ENCODE measurements around the gene DENND4B.

Gene DENND4B

GRCh38 chr1:153968000-153968363, 21.5 kb upstream of the DENND4B start:
- DNase-seq: no peak

GRCh38 chr1:153967107-153967999, 20.8 kb upstream of the DENND4B start, which contains the start of gene CREB3L4:
Gene CREB3L4 (plus strand): TSS chr1:153967902. CDS start chr1:153968526, 624 bp downstream.
- peak; percentile 80 for DNase-seq

GRCh38 chr1:153963850-153964331, 17.4 kb upstream of the DENND4B start:
- peak; percentile 56 for DNase-seq

- peak; percentile 93 for DNase-seq
Measured at GRCh38 chr1:153963030-153963849, 16.7 kb upstream of the DENND4B start, which contains the start of gene SLC39A1. Gene SLC39A1 (minus strand): TSS chr1:153963537. CDS start chr1:153962715, 822 bp downstream.

GRCh38 chr1:153962088-153963029, 15.8 kb upstream of the DENND4B start:
- no peak for DNase-seq

- DNase-seq: no peak
Measured at GRCh38 chr1:153961421-153961820, 14.9 kb upstream of the DENND4B start.

GRCh38 chr1:153960206-153960605, 13.7 kb upstream of the DENND4B start:
- no peak for DNase-seq

GRCh38 chr1:153959454-153959853, 12.9 kb upstream of the DENND4B start:
- no peak for DNase-seq

- no peak for DNase-seq
Measured at GRCh38 chr1:153958961-153959260, 12.4 kb upstream of the DENND4B start.

- peak; percentile 95 for DNase-seq
Measured at GRCh38 chr1:153958111-153958960, 11.8 kb upstream of the DENND4B start, which contains the start of gene CRTC2. Gene CRTC2 (minus strand): TSS chr1:153958612. CDS start chr1:153958497, 115 bp downstream.

GRCh38 chr1:153957744-153958110, 11.2 kb upstream of the DENND4B start:
- no peak for DNase-seq

- no peak for DNase-seq
Measured at GRCh38 chr1:153956997-153957715, 10.6 kb upstream of the DENND4B start.

GRCh38 chr1:153954826-153955225, 8.3 kb upstream of the DENND4B start:
- no peak for DNase-seq

GRCh38 chr1:153953859-153954365, 7.4 kb upstream of the DENND4B start:
- DNase-seq: no peak

- no peak for DNase-seq
Measured at GRCh38 chr1:153951801-153952200, 5.3 kb upstream of the DENND4B start.

GRCh38 chr1:153951183-153951582, 4.7 kb upstream of the DENND4B start:
- DNase-seq: no peak

GRCh38 chr1:153945795-153946621, 510 bp downstream of the DENND4B start:
- peak; percentile 38 for DNase-seq

- DNase-seq: no peak
Measured at GRCh38 chr1:153945131-153945794, 1.3 kb downstream of the DENND4B start.

- no peak for DNase-seq
Measured at GRCh38 chr1:153944827-153945117, 1.7 kb downstream of the DENND4B start.

Data from T1000 (cell line).